Keratinocyte (primary cell): ENCODE data around the gene DNMT3A.

ENCODE experiments used
- EZH2 ChIP-seq: IDR thresholded peaks from one replicate; pipeline ENCODE4 v1.6.1; 2012; ENCODE audit warnings: inconsistent platforms, mild to moderate bottlenecking, low read length, moderate library complexity
- TF ChIP-seq, protein P1 (sequence below), 3 experiments: IDR thresholded peaks in 1 of 3; conservative IDR thresholded peaks in 1 of 3; optimal IDR thresholded peaks in 1 of 3; 2 replicates in 2 of 3; 3 replicates in 1 of 3; pipeline versions ENCODE3 to v1.5.1; 2011; ENCODE audit warnings: low read length in 3 of 3, mild to moderate bottlenecking in 3 of 3, moderate library complexity in 2 of 3, control low read depth in 1 of 3, inconsistent platforms in 1 of 3; ENCODE audit not compliant: insufficient read depth in 2 of 3; ENCODE audit errors: extremely low read depth in 1 of 3

DNA sequence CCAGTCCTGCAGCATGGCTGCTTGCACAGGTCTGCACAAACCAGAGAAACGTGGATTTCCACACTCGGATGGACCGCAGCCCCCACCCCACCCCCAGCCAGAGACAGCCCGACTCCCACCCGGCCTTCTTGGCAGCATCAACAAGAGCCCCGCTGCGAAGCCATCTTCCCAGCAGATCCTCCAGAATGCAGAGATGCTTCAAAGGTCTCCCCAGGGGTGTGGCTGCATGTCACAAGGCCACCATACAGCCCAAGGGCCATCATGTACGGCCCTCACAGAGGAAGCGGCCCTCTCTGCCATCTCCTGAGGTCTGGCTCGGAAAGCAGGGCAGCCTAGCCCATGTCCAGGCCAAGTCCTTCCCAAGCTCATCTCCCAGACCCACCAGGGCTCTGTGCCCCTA is 11.5 kb downstream of the DNMT3A start:
- TF ChIP-seq, protein P1, sequence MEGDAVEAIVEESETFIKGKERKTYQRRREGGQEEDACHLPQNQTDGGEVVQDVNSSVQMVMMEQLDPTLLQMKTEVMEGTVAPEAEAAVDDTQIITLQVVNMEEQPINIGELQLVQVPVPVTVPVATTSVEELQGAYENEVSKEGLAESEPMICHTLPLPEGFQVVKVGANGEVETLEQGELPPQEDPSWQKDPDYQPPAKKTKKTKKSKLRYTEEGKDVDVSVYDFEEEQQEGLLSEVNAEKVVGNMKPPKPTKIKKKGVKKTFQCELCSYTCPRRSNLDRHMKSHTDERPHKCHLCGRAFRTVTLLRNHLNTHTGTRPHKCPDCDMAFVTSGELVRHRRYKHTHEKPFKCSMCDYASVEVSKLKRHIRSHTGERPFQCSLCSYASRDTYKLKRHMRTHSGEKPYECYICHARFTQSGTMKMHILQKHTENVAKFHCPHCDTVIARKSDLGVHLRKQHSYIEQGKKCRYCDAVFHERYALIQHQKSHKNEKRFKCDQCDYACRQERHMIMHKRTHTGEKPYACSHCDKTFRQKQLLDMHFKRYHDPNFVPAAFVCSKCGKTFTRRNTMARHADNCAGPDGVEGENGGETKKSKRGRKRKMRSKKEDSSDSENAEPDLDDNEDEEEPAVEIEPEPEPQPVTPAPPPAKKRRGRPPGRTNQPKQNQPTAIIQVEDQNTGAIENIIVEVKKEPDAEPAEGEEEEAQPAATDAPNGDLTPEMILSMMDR (optimal IDR thresholded peaks at IDR 0.05 in 1 of 3, IDR thresholded peaks at IDR 0.05 in 1 of 3, conservative IDR thresholded peaks at IDR 0.05 in 1 of 3; ENCODE audit: extremely low read depth in 1 of 3, insufficient read depth in 2 of 3, low read length in 3 of 3): no peak
- TF ChIP-seq EZH2: no peak
